GM19239 (cell line): Measurements from ENCODE around the gene SLX4IP.
A peak's percentile ranks its signal among the peaks of the same experiment; 100 is the strongest.

Source experiments
- DNase-seq: peaks from one replicate; pipeline ENCODE4 v3.0.0; 2011; ENCODE audit warnings: low spot score; ENCODE audit not compliant: insufficient read length
- FAIRE-seq: peaks from 2 replicates; lab custom pipeline; 2011; peaks lifted over from hg19 to GRCh38; lab: Jason Lieb, UNC

SLX4IP gene

DNA sequence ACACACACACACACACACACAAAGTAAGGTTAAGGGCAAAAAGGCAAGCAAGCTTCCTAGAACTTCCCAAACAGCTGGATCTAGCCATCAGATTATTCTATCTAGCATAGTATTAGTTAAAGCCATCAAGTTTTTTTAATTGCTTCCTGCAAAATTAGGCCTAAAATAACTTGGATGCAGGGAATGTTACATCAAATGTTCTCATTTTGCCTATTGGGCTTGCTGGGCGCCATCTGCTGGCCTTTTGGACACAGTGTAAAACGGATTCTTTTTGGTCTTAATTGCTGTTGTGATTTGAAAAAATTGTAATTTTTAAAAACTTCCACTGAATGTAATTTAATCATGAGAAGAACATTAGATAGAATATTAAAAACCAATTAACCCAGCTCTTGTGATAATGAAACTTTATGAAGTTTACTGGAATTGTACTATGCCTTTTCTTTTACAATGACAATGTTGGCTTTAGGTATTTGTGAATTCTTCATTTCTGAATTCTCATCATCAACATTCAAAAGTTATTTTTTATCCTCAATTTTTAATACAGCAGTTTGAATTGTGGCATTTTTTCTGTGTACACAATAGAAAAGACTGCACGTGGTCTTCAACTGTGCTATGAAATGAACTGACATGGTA, 7.9 kb upstream of the SLX4IP start:
- FAIRE-seq (peak; percentile 82), DNase-seq (no peak)

DNA sequence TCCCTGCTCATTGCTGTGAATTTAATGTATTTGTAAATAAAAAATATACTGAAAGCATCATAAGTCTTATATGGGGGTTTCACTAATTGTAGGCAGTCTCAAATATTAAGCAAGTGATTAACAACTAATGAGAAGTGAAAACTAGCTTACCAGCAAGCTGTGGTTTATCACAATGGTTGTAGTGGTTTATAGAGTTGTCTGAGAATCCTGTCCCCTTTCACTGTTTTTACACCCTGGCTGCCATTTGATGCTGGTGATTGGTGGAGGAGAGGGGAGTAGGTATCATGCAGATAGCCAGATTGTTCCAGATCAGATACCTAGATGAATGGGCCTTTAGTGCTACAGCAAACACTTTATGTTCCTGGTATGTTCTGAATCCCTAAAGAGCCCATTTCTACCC, 7.1 kb upstream of the SLX4IP start:
- DNase-seq (no peak), FAIRE-seq (peak; percentile 64)

DNA sequence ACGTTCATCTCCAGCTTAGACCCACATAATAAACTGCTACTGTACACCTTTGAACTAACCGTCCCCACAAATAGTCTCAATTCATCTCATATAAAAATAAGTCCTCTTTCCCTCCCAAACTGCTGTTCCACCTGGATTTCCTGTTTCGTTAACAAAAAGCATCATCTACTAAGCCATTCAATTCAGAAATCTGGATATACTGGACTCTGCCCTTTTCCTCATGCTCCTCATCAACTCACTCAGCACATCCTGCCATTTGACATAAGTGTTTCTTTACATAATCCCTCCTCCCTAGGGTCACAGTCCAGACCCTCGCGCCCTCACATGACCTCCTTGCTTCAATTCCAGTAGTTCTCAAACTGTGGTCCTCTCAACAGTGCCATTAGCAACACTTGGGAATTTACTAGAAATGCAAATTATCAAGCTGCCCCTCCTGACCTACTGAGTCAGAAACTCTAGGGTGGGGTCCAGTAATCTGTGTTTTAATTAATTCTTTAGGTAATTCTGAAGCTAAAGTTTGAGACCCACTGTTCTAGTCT, 5.6 kb upstream of the SLX4IP start:
- DNase-seq (no peak), FAIRE-seq (no peak)

GRCh38 chr20:10430000-10430466, 5.1 kb upstream of the SLX4IP start:
- FAIRE-seq = no peak

GRCh38 chr20:10430704-10431103, 4.4 kb upstream of the SLX4IP start:
- peak; percentile 68 for FAIRE-seq

More at GRCh38 chr20:10430000-10430466, 5.1 kb upstream of the SLX4IP start:
- DNase-seq = no peak

DNA sequence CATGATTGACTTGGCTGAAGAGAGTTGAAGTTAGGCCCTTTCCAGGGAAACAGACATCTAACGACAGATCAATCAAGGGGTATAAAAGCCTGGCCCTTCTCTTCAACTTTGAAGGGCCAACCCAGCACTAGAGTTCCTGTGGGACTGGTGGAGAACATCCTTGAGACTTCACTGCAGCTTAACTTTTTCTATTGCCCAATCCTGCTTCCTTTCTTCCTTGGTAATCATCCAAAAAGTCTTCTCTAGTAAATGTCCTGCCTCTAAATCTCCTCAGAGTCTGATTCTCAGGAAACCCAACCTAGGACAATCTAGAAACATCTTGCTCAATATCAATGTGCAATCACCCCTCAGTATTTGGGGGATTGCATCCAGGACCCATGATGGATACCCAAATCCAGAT, 3.0 kb upstream of the SLX4IP start:
- DNase-seq (no peak), FAIRE-seq (no peak)

More at GRCh38 chr20:10430704-10431103, 4.4 kb upstream of the SLX4IP start:
- DNase-seq = no peak

- DNase-seq (no peak), FAIRE-seq (no peak)
These were observed 2.0 kb upstream of the SLX4IP start for GRCh38 chr20:10433014-10433622.

GRCh38 chr20:10433623-10434466, 1.3 kb upstream of the SLX4IP start, which contains the start of gene MKKS:
TSS of gene MKKS (minus strand) at chr20:10434222. CDS start at chr20:10413514, 20,708 bp downstream.
- DNase-seq (no peak), FAIRE-seq (peak; percentile 77)

DNA sequence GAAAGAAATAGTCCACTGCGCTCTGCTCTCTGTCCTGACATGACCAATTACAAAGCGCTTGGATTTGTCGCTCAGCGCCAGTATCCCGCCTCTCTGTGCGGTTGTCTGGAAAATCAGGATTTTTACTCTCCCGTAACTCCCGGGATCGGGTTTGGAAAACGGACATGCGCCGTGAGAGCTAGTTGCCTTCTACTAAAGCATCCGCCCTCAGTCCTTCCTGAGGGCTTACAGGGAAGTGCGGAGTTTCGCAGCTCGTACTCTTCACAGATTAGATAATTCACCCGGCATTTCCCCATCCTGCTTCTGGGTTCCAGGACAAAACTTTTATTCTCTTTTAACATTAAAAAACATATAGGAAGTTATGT, 656 bp upstream of the SLX4IP start:
- DNase-seq = no peak
- FAIRE-seq = no peak

- FAIRE-seq = no peak
These were observed 1.1 kb downstream of the SLX4IP start for GRCh38 chr20:10436053-10436699.

GRCh38 chr20:10438217-10438616, 3.1 kb downstream of the SLX4IP start:
- no peak for DNase-seq
- no peak for FAIRE-seq

More at GRCh38 chr20:10436053-10436699, 1.1 kb downstream of the SLX4IP start:
- DNase-seq = no peak

DNA sequence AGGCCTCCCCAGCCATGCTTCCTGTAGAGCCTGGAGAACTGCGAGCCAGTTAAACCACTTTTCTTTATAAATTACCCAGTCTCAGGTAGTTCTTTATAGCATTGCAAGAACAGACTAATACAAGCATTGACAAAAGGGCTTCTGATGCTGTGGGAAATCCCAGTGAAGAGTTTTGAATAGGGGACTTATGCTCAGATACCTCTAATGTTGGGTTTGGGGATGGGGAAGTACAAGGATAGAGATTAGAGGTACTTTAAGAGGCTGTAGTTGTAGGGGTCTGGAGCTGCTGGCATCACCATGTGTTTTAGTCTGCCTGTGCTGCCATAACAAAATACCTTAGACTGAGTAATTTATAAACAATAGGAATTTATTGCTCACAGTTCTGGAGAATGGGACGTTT, 8.8 kb downstream of the SLX4IP start:
- DNase-seq (no peak), FAIRE-seq (peak; percentile 18)

DNA sequence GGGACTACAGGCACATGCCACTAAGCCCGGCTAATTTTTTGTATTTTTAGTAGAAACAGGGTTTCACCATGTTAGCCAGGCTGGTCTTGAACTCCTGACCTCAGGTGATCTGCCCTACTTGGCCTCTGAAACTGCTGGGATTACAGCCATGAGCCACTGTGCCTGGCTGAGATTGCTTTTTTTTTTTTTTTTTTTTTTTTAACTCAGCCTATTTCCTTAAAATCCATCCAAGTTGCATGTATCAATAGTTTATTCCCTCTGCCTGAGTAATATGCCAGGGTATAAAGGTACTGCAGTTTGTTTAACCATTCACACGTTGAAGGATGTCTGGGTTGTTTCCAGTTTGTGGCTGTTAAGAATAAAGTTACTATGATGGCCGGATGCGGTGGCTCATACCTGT, 10.7 kb downstream of the SLX4IP start:
- no peak for DNase-seq
- FAIRE-seq = no peak

- FAIRE-seq (peak; percentile 96), DNase-seq (peak; percentile 40)
These were observed 11.9 kb downstream of the SLX4IP start for GRCh38 chr20:10447028-10447427.

DNA sequence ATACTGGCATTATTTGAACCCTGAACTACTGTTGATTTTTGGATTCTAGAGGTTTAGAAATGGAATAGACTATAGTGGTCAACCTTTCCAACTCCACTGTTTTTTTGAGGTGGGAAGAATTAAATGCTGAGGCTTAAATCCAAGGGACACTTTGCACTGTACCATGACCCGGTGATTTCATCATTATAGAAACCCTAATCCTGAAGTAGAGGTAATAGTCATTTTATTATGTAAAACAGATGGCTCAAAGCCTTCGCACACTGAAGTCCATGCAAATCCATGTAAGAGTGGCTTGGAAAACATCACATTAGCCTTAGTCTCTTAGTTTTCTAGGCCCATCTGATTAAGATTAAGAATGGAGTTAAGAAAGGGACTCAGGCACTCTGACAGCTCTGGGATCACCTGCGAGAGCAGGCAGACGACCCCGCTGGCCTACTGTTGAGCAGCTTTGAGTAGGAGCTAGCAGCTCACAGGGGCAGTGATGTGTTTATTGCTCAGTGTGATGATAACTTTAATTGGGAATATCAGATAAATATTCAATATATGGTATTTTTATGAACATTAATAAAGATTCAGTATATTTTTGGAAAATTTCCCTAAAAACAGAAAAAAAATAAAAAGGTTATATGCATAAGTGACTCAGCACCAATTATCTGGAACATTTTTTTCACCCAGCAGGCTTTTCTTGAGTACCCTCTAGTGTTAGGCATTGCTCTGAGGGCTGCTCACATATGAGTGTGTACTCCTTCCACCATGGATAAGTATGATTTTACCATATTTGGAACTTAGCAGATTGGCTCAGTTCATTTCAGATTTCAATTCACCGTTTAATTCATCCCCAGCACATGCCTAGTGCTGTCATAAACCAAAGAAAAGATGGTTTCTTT, 13.4 kb downstream of the SLX4IP start:
- no peak for FAIRE-seq
- DNase-seq = no peak

DNA sequence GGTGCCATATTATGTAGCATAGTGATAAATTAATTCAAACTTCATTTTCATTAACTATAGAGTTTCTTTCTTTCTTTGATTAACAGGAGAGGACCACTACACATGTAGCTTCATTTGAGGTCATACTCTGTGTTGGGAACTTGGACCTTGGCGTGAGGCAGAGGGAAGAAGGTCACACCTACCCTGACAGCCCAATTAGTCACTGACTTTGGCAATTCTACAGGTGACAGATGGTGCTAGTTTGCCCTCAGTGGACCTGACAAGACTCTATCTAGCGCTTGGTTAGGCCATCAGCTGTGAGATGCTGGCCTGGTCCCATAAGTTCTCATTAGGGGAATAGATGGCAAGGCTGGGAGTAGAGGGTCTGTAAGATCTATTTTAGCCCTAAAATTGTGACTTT, 14.2 kb downstream of the SLX4IP start:
- FAIRE-seq (no peak), DNase-seq (no peak)

- DNase-seq (no peak), FAIRE-seq (peak; percentile 97)
These were observed 18.1 kb downstream of the SLX4IP start for GRCh38 chr20:10453241-10453640.

DNA sequence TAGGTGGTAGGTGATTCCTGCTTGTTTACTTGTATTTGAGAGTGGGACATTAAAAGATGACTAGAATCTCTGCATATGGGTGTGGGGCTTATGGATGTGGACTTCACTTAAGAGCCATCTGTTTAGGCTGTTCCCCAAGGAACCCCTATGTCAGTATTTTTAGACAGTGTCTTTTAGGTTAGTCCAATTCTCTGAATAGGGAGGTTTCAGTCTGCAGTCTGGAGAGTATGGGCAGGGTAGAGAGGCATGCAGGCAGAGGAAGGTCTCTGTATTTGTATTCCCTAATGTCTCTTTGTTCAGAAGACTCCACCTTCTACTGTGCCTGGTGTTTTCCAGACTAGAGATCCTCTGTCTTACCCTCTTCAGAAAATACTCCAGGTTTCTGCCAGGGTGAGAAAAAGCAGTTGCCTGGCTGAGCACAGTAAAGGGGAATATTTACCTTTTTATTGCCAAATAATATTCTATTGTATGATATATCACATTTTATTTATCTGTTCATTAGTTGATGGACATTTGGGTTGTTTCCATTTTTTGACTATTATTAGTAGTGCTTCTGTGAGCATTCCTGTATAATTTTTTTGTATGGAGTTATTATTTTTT, 19.1 kb downstream of the SLX4IP start:
- FAIRE-seq = no peak
- no peak for DNase-seq

DNA sequence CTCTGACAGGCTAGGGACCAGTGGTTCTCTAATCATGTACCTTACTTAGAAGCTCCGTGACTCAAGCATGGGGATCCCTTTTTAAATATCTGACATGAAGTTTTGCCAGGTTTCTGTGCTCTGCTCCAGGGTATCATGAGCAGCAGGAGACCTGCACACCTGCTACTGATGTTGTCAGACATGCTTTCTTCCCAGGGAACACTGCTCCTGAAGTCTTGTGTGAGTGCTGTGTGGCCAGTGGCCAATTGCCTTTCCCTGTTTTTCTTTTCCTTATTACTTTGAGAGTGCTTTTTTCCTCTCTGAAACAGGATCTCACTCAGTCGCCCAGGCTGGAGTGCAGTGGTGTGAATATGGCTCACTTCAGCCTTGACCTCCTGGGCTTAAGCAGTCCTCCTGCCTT, 26.4 kb downstream of the SLX4IP start:
- FAIRE-seq (peak; percentile 55), DNase-seq (no peak)
